Measurements from ENCODE around the gene IST1.

IST1 gene

DNA sequence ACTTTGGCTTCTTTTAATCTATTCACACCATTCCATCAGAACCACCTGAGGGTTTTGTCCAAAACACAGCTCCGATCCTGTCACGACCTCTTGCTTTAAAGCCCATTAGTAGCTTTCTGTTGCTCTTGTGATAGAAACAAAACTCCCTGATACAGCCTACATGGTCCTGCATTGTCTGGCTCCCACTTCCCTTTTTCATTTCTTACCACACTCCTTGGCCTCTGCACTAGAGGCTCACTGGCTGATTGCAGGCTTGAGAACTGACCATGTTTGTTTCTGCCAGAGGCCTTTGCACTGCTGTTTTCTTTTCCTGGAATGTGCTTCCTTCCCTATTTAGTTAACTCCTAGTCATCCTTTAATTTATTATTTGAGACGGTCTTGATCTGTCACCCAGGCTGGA is 23.7 kb downstream of the IST1 start:
- DNase-seq (ENCODE audit: low read depth in 3 of 3), result no peak

DNA sequence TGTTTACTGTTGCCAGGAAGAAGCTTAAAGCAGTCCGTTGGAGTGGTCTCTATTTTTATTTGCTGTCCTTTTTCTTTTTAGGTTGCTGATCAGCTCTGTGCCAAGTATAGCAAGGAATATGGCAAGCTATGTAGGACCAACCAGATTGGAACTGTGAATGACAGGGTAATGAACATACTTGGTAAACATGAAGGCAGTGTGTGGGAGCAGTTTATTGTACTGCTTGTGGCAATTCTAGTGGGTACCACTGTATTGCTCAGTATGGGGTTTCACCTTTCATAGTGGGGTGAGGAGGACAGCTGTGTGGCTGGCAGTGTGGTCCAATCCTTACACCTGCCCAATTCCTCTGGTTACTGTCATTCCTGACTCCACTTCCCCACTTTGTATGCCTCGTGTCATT is 25.3 kb downstream of the IST1 start:
- no peak for DNase-seq (ENCODE audit: low read depth in 3 of 3)

DNA sequence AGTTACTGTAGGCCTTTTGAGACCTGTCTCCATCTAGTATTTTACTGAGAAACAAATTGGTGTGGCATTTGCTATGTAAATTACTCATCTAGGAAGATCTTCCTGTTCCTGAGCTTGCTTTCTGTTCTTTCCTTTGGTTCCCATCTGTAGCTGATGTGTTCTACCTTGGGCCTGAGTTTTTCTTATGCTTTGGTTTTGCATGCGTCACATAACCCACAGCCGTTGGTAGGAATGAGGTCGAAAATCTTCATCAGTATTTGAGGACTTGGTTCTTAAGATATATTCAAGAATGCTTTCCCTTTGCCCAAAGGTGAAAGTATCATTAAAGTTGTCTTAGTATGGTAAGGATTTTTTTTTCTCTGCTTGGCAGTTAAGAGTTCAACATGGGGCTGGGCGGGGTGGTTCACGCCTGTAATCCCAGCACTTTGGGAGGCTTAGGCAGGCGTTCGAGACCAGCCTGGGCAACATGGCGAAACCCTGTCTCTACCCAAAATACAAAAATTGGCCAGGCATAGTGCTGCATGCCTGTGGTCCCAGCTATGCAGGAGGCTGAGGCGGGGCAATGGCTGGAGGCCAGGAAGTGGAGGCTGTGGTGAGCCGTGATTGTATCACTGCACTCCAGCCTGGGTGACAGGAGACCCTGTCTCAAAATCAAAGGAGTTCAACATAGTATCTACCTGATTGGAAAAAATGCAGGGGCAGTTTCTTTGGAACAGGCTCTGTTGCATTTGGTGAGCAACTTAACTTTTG is 28.8 kb downstream of the IST1 start:
- DNase-seq (ENCODE audit: low read depth in 3 of 3), result no peak

DNA sequence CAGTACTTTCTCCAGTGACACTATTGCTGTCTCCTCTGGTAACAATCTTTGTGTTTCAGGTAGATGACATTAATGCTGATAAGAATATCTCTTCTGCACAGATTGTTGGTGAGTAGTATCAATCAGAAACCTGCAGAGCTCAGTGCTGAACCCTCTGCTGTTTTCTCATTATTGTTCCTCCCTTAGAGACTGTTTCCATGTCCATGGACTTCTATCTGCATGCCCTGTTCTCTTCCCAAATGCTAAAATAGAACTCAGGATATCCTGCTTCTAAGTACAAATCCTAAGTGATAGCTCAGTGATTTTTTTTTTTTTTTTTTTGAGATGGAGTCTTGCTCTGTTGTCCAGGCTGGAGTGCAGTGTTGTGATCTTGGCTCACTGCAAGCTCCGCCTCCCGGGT is 29.4 kb downstream of the IST1 start:
- no peak for DNase-seq (ENCODE audit: low read depth in 3 of 3)

DNA sequence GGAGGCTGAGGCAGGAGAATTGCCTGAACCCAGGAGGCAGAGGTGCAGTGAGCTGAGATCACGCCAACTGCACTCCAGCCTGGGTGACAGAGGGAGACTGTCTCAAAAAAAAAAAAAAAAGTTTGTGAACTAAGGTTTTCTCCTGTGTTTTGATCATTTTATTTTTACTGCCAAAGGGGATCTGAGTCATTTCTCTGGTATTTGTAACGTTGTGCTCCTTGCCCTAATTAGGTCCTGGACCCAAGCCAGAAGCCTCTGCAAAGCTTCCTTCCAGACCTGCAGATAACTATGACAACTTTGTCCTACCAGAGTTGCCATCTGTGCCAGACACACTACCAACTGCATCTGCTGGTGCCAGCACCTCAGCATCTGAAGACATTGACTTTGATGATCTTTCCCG is 32.1 kb downstream of the IST1 start:
- no peak for DNase-seq (ENCODE audit: low read depth in 3 of 3)

DNA sequence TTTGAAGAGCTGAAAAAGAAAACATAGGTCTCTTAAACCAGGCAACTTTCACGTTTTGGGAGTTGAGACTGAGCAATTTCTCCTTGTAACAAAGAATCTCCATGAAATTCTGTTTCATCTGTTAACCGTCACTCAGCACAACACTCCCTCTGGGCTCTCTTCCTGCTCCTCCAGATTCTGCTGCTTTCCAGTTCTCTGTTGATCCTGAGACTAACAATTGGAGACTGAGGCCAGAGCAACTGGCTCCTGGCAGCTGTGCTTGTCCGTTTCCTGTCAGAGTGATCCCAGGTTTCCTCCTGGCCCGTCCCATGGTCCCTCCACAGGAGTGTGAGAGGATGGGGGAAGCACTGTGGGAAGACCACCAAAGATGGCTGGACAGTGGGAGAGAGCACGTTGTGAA is 32.5 kb downstream of the IST1 start:
- no peak for DNase-seq (ENCODE audit: low read depth in 3 of 3)

DNA sequence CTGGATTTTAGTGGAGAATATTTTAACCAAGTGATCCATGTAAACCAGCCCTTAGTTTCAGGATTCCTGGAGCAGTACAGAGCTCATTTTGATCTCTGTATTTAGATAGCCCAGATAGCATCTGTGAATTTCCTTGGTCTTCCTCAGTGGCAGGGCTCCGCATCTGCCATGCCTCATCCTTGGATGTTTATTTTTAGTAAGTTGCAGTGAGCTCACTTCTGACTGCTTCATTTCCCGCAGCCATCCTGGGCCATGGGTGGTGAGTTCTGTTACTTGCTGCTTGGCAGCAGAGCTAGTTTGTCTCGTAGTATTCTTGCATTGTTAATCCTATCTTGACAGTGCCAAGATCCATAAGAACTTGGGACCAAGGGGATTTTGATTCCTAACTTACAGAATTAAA is 33.7 kb downstream of the IST1 start:
- DNase-seq (ENCODE audit: low read depth in 3 of 3), result no peak

DNA sequence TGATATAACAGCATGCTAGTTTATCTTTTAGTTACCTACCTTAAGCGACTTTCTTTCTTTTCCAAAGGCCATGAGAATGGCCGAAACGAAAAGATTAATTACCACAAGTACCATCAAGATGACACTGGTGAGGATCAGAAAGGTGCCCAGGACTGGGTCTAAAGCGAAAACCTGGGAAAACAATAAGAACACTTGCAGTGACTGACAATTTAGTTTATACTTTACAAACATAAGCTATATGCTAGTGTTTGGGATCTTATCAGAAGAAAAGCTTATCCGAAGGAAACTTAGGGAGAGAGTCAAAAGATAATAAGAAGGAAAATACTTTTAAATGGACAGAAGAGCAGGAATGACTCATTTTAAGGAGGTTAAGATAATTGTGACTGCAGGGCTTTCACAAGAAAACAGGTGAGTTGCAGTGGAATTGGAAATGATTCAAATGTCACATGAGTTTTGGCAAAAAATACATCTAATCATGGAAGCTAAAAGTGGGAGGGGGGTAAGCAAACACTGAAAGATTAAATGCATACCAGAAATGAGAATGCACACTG is 34.8 kb downstream of the IST1 start:
- DNase-seq (ENCODE audit: low read depth in 3 of 3), result no peak

DNA sequence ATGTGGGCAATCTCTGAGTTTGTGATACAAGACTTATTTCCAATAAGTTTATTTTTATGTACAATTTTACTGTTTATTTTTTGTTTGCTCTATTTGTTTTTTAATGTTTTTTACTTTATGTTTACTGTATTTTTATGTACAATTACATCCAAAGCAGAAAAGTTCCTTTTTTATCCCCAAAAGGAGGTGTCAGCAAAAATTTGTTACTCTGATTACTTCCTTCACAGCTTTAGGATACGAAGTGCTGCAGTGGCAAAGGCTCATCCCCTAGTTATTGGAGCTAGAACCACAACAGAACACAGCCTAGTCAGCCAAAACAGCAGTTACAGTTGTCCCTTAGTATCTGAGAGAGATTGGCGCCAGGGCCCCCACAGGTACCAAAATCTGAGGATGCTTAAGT is 35.7 kb downstream of the IST1 start:
- no peak for DNase-seq (ENCODE audit: low read depth in 3 of 3)

DNA sequence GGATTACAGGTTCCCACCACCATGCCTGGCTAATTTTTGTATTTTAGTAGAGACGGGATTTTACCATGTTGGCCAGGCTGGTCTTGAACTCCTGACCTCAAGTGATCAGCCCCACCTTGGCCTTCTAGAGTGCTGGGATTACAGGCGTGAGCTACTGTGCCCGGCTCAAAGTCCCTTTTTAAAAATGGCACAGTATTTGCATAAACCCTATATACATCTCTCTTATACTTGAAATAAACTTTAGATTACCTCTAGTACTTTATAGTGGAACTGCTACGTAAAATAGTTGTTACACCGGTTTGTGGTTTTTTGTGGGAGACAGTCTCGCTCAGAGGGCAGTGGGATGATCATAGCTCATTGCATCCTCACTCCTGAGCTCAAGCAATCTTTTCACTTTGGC is 36.3 kb downstream of the IST1 start:
- no peak for DNase-seq (ENCODE audit: low read depth in 3 of 3)

DNA sequence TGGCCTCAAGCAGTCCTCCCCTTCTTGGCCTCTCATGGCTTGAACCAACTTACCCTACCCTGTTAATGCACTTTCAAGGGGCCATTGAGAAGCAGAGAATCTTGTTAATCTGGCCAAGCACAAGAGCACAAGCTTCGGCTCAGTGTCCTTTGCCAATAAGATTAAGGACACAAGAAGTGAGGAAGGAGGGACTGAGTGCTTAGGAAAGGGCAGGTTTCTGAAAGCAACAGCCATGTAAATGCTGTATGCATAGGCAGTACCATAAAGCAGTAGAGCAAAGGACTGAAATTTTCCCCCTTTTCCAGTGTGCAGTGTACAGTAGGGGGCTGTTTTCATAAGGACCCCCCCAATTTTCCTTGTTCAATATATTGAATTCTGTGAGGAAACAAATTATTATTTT is 37.7 kb downstream of the IST1 start:
- no peak for DNase-seq (ENCODE audit: low read depth in 3 of 3)

DNA sequence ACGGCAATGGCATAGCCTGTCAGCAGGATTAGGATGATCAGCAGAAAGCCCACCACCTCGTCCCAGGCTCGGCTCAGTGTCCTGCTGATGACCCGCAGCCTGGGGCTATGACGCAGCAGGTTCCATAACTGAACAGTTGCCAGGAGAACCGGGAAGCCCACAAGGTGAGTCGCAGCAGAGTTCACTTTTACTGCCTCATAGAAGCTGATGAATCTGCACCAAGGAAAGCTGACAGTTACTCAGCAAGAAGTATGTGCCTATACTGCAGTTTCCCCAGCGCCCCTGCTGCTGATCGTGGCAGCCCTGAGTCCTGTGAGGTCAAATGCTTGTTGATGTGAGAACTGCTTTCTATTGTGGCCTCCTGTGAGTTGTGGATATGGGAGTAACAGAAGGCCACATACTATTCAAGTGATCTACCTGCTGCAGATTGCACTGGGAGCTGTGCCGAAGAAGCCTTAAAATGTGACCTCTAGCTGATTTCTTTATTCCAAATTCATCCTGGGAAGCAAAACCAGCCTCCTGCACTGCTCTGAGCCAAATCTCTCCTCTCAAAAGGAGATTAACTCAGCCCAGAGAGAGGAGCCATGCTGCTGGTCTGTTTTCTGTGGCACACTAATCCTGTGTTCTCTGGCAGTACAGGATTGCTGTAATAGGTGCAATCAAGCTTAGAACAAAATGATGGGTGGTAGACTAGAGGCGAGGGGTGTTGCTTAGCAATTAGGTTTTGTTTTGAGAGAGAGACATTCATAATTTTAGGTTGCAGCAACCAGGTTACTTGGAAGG is 38.8 kb downstream of the IST1 start:
- no peak for DNase-seq (ENCODE audit: low read depth in 3 of 3)

DNA sequence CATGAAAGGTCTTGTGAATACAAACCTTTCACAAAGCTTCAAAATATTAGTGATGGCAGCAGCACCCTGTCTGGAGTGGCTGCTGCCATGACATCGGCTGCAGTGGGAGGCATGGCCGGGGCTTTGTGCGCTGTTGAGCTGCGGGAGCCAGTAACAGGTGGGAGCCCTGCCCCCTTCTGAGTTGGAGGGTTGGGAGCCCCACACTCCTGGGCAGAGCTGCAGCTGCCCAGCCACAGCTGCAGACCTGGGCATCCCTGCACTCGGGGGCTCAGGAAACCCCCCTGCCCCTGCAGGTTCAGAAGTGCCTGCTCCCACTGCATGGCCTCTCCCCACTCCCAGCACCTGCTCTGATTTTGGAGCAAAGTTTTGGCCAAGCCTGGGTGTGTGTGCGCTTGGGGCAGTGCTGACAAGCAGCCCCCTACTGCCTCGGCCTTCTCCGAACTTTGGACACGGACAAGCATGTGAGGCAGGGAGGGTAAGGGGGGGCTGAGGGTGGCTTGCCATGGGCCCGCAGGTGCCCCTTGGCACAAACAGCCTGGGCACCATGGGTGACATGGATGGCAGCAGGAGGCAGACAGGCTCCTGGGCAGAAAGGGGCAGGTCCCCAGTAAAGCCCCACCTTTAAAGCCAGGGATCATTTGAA is 42.7 kb downstream of the IST1 start:
- no peak for DNase-seq (ENCODE audit: low read depth in 3 of 3)

DNA sequence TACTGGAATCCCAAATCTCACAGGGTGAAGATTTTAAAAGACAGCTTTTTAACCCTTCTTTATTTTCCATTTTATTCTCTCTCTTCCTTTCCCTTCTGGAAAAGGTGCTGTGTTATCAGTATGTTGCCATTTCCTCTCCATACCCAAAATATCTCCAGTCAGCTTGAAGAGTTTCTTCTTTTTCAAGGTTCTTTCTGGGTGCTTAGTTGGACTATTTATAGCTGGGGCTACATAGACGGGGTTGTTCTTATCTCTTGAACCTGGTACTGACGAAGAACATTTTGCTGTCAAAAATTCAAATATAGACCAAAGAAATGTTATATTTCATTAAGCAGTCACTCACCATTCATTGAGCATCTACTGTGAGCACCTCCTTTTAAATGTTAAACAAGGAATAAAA is 48.6 kb downstream of the IST1 start:
- DNase-seq (ENCODE audit: low read depth in 3 of 3), result no peak

DNA sequence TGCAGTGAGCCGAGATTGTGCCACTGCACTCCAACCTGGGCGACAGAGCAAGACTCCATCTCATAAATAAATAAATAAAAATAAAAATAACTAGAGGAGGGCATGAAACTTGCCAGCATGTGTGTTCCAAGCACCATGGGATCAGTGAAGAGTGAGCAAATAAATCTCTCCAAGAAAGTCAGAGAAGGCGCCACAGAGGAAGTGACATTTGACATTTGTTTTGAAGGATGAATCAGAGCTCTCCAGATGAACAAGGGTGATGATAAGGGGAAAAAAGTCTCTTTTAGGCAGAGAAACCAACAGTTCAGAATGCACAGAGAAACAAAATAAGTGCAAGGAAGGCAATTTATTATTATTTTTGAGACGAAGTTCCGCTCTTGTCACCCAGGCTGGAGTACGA is 50.3 kb downstream of the IST1 start:
- no peak for DNase-seq (ENCODE audit: low read depth in 3 of 3)

DNA sequence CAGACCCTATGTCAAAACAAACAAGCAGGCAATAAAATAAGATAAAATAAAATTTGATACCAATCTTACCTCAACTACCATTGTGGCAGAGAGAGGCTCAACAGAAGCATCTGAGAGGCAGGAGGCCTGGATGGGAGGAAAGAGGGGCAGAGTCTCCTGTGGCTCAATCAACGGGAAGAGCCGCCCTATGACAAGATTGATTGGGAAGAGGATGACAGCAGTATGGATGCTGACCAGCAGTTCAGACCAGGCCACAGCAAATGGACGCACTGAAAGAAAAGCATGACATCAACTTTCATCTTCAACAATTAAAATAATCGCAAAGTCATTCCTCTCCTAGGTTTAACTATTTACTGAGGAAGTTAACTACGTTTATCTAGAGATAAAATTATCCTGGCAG is 57.5 kb downstream of the IST1 start:
- DNase-seq (ENCODE audit: low read depth in 3 of 3), result no peak

DNA sequence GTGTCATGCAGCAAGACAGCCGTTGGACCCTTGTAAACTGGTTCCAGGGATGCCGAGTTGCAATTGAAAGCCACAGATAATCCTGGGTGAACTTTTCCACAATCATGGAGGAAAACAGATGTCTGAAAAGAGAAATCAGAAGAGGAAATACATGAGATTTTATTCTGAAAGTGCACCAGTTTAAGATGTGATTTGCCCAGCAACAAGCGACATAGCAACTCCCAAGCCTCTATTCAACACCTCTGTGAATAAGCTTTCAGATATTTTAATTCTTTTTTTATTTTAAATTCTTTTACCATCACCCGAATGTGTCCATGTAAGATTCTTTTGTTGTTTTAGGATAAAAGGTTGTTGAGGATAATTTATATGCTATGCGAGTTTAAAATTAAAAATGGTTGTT is 58.8 kb downstream of the IST1 start:
- no peak for DNase-seq (ENCODE audit: low read depth in 3 of 3)

DNA sequence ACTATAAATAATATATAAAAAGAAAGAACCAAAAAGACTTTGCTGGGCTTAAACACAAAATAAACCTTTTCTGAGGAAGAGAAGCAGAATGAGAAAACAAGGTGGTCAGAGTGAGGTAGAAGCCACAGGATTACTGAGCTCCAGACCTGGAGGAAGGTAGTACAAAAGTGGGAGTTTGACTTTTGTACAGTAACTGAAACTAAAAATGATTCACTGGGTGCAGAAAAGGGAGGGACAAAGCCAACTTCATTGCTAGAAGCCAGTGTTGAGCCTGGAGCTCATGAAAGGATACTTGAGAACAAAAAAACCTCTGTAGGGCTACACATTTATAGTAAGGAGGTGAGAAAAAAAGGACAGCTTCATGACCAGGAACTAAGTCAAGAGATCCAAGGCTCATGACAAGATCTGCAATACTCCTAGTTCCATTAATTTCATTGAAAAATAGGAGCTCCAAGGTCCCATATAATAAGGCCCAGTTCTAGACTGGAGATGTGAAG is 59.4 kb downstream of the IST1 start:
- DNase-seq (ENCODE audit: low read depth in 3 of 3), result no peak

DNA sequence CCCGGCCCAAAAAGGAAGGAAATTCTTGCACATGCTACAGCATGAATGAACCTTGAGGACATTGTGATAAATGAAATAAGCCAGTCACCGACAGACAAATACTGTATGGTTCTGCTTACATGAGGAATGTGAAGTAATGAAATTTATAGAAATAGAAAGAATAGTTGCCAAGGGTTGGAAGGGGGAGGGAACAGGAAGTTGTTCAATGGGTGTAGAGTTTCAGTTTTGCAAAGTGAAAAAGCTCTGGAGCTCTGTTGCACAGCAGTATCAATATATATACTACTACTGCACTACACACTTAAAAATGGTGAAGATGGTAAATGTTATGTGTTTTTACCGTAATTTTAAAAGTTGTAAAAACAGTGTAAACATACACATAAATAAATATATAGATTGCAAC is 61.2 kb downstream of the IST1 start:
- DNase-seq (ENCODE audit: low read depth in 3 of 3), result no peak

DNA sequence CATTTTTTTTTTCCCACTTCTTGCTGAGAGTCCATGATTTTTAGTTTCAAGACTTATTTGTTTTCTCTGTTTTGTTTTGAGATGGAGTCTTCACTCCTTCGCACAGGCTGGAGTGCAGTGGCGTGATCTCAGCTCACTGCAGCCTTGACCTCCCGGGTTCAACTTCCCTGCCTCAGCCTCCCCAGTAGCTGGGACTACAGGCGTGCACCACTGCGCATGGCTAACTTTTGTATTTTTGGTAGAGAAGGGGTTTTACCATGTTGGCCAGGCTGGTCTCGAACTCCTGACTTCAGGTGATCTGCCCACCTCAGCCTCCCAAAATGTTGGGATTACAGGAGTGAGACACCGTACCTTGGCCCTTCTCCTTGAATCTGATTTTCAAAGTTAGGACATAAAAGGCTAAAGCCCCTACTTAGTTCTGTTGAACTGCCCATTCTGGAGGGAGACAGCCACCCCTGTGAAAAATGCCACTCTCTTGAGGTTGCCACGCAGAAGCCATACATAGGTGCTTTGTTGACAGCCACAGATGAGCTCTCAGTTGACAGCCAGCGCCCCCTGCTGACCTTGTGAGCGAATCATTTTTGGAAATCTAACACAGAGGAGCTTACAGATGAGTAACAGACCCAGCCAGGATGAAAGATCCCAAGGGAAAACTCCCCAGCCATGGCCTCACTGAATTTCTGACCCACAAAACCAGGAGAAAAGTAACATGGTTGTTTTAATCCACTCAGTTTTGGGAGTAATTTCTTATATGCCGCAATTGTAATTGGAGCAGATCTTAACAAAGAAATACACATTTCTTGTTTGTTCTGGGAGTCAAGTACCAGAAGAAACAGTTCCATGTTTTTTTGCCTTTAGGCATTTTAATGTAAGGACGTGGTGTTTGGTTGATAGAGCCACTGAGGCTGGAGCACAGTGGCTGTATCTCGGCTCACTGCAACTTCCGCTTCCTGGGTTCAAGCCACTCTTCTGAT is 66.0 kb downstream of the IST1 start:
- peak; percentile 67 to 76 (median 75) for DNase-seq (ENCODE audit: low read depth in 3 of 3)

DNA sequence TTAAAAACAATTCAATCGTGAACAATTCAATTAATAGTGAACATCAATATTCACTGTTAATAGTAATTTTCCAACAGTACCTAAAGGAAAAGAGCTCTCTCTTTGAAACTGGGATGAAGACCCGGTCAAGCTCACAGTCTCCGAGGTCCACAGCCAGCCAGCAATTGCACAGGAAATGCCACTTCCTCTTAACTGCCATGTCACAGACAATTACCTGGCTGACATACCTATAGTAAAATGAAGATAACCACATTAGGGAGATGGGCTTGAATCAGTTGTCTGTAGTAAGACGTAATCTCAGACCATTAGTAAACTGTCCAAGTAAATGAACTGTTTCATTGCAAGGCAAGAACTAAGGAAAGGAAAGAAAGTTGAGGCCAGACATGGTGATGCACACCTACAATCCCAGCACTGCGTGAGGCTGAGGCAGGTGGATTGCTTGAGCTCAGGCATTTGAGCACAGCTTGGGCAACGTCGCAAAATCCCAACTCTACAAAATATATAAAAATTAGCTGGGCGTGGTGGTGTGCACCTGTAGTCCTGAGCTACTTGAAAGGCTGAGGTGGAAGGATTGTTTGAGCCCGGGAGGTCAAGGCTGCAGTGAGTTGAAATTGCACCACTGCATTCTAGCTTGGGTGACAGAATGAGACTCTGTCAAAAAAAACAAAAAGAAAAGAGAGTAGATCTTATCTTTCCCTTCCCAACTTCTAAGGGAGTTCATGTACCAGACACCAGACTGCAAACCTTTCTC is 68.0 kb downstream of the IST1 start:
- no peak for DNase-seq (ENCODE audit: low read depth in 3 of 3)
